Measurements from ENCODE around the gene MRTFA.

The MRTFA gene

GRCh38 chr22:40473703-40474102 lies 162.8 kb downstream of the MRTFA start:
- in situ Hi-C loops (cut with MboI; ENCODE audit: low sequenced_read_pairs), result no loop called here

- in situ Hi-C loops (cut with MboI; ENCODE audit: low sequenced_read_pairs), result no loop called here
Observed at GRCh38 chr22:40472579-40472978, 163.9 kb downstream of the MRTFA start.

DNA sequence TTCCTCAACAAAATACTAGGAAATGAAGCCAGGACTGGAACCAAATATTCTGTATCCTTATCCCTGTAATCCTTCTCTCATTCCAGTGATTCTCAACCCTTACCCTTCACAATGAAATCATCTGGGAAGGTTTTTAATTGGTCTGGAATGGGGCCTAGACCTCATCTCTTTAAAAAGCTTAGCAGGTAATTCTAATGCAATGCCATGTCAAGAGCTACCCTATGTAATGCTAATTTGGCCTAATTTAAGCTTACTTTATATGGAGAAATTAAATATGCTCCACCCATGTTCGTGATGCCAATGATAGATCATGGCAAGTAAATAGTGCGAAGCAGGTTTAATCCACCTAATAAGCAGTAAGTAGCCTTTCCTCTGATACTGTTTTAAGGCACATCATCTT lies 164.5 kb downstream of the MRTFA start:
- in situ Hi-C loops (cut with MboI; ENCODE audit: low sequenced_read_pairs), result no loop called here

DNA sequence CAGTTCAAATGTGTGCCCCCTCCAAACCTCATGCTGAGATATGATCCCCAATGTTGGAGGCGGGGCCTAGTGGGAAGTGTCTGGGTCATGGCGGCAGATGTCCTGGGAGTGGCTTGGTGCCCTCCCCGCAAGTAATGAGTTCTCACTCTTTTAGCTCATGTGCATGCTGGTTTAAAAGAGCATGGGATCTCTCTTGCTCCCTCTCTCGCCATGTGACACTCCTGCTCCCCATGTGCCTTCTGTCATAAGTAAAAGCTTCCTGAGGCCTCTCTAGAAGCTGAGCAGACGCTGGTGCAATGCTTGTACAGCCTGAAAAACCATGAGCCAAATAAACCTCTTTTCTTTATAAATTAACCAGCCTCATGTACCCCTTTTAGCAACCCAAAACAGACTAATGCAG lies 167.3 kb downstream of the MRTFA start:
- in situ Hi-C loops (cut with MboI; ENCODE audit: low sequenced_read_pairs), result no loop called here

DNA sequence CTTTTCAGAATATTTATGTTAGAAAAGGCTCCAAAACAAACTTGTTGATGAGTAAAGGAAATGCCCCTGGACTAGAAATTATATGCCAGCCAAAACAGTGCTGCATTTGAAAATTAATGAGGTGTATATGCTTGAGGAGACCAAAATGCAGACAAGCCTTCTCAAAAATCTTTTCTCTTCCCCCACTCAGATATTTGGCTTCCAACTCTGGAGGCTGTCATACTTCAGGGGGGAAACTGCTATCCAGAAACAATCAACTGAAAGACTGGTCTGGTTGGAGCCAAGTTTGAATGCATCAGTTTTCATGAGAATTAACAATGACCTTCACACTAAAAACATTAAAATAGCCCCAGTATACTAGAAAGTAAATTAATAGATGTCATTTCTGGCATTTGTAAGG lies 167.9 kb downstream of the MRTFA start:
- in situ Hi-C loops (cut with MboI; ENCODE audit: low sequenced_read_pairs), result no loop called here

- in situ Hi-C loops (cut with MboI; ENCODE audit: low sequenced_read_pairs), result no loop called here
Observed at GRCh38 chr22:40466976-40467375, 169.5 kb downstream of the MRTFA start.

GRCh38 chr22:40463683-40464082 lies 172.8 kb downstream of the MRTFA start:
- in situ Hi-C loops (cut with MboI; ENCODE audit: low sequenced_read_pairs), result no loop called here

DNA sequence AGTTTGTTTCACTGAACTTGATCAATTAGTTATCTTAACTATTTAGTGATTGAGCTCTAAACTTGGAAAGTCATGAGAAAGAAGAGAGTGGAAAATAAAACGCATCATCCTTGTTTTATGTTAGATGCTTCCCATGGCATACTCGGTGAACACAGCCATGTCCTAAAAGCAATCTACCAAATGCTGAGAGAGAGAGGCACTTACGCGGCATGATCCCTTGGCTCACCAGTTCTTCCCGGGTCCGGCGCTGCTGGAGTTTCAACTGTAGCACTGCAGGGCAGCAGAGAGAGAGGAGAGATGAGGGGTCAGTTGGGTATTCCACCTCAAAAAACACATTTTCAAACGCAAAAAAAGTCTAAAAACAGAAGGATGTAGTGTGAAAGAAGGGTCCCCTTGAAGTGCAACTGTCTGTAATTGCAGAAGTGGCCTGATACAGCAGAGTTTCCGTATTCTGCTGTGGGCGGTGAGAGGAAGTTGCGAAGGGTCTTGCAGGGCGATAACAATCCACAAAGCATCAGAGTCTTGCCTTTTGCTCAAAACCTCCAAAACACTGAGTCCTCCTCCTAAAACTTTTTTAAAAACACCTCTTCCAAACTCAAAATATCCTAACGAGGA lies 173.4 kb downstream of the MRTFA start:
- in situ Hi-C loops (cut with MboI; ENCODE audit: low sequenced_read_pairs), result no loop called here

DNA sequence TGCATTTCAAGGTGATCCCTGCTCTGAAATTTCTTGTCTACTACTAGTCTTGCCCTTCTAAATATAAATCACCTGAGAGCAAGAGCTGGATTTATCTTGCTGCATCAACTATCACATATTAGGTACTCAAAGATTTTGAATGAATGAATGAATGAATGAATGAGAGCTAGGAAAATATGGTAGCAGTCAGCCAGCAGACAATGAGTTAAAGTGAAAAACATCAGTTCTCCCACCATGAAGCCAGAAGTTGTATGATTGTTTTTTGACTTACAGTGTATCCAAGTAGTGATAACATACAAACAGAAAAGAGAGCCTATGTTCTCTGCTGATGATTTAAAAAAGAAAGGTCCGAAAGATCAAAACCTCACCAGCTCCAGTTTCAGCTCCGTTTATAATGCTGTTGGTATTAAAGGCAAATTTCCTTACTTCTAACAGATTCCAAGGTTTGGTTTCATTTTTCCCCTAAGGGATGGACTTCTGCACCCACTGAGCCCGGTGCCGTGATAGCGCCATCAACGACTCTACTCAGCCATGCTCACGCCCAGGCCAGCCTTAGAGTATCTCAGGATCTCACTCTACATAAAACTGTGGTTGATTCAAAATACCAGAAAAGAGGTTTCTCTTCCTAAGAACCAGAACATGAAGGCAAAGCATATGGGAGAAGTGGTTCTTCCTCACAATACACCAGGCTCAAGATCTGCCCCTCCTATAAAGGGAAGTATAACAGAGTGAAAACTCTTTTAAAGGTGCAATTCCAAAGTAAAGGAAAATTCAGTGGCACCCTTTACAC lies 174.1 kb downstream of the MRTFA start:
- in situ Hi-C loops (cut with MboI; ENCODE audit: low sequenced_read_pairs), result no loop called here

- in situ Hi-C loops (cut with MboI; ENCODE audit: low sequenced_read_pairs), result no loop called here
Observed at GRCh38 chr22:40453671-40454070, 182.8 kb downstream of the MRTFA start.

DNA sequence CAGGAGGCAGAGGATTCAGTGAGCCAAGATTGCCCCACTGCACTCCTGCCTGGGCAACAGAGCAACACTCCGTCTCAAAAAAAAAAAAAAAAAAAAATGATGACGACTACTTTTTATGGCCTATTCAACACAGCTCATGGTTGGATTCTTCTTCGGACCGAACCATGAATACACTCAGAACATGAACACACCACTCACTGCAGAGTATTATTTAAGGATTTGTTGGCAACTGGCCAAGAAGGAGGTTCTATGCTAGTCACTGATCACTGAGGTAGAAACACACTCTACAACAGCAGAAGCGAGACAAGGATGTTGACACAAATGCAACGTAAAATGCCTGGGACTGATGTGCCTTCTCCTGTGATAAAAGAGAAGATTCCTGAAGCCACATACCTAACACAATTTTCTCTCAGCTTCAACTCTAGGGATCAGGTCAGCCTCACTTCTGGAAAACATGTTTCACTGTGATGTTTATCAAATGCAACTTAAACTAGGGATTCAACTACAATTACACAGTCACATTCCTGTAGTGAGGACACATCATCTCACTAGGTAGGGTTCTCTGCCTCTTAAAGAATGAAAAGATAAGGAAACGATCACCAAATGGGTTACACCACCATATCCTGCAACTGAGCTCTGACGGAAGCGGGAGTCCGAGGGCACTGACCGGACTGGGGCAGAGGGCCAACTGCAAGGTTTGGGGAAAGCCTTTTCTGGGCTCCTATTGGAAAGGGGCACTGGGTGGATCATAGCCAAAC lies 183.6 kb downstream of the MRTFA start:
- in situ Hi-C loops (cut with MboI; ENCODE audit: low sequenced_read_pairs), result no loop called here

GRCh38 chr22:40451210-40451609 lies 185.3 kb downstream of the MRTFA start:
- in situ Hi-C loops (cut with MboI; ENCODE audit: low sequenced_read_pairs), result no loop called here

GRCh38 chr22:40450616-40451015 lies 185.9 kb downstream of the MRTFA start:
- in situ Hi-C loops (cut with MboI; ENCODE audit: low sequenced_read_pairs), result no loop called here

DNA sequence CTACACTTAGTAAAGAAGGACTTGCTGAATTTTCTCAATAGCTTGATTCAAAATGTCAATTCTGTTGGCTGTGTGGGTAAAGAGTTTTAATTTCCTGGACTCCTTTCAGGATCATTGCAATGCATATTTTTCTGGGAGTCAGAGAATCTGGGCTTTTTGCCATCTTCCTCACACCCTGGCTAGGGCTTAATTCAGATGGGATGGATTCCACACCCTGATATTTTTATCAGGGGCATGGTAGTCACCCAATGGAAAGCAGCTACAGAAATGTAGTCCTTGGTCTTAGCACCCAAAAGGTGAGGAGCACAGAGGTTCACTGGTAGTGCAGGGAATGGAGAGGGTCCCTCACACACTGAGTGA lies 186.9 kb downstream of the MRTFA start:
- in situ Hi-C loops (cut with MboI; ENCODE audit: low sequenced_read_pairs), result no loop called here

- in situ Hi-C loops (cut with MboI; ENCODE audit: low sequenced_read_pairs), result no loop called here
Observed at GRCh38 chr22:40446203-40446602, 190.3 kb downstream of the MRTFA start.

- in situ Hi-C loops (cut with MboI; ENCODE audit: low sequenced_read_pairs), result no loop called here
Observed at GRCh38 chr22:40444178-40444831, 192.2 kb downstream of the MRTFA start.

- in situ Hi-C loops (cut with MboI; ENCODE audit: low sequenced_read_pairs), result no loop called here
Observed at GRCh38 chr22:40443732-40444131, 192.8 kb downstream of the MRTFA start.

DNA sequence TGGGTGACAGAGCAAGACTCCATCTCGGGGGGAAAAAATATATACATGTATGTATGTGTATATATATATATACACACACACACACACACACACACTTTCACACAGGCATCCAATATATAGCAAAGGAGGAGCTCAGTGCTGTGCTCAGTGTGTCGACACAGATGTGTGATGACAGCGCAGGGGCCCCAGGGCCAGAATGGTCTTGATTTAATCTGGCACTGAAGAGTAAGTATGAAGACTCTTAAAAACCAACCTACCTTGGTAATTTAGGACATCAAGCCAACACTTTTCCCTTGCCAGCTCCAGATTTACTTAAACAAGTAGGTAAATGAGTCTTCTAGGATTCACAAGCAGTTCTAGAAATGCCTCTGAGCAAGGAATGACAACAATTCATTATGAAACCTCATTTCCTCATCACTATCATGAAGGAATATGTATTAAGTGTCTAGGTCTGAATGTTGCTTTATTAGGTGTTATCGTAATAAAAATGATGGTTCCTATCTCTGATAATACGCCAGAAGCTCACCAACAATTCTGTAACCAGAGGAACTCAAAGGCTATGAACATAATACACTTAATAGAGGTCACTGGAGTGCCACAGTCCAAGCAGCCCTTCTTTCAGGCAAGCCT lies 194.6 kb downstream of the MRTFA start:
- in situ Hi-C loops (cut with MboI; ENCODE audit: low sequenced_read_pairs), result no loop called here

- in situ Hi-C loops (cut with MboI; ENCODE audit: low sequenced_read_pairs), result no loop called here
Observed at GRCh38 chr22:40436505-40437431, 199.8 kb downstream of the MRTFA start.

DNA sequence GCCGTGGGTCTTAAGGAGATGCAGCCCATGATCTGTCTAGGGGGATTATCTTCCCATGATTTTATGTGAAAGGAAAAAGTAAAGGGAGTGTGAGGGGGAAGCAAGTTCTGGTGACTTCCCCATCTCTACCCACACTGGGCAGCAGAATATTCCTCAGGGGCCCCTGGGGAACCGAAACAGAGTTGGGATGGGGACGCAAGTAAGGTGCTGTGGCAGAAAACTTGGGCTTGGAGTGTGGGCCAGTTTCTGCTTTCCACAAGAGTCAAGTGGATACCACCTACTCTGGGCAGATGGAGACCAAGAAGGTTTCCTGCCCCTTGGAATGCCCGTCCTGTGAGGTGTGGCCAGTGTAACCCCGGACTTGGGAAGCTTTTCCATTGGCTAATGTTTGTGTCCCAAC lies 201.8 kb downstream of the MRTFA start:
- in situ Hi-C loops (cut with MboI; ENCODE audit: low sequenced_read_pairs), result no loop called here
